Endodermal cell (in vitro differentiated cells): ENCODE data around the gene MISP3. TPM values are rescaled to one million over a fixed set of nuclear protein-coding genes. Genes with fewer than 3 reads are reported as not detected.

Experiments
- DNase-seq: peaks from one replicate; pipeline ENCODE4 v3.0.0-alpha.2; 2017
- H3K27ac ChIP-seq: 2 replicates; pipeline ENCODE4 v1.5.1; 2013; ENCODE audit warnings: mild to moderate bottlenecking, low read depth, low read length, moderate library complexity
- H3K27me3 ChIP-seq: 2 replicates; pipeline ENCODE4 v1.6.1; 2013; ENCODE audit warnings: mild to moderate bottlenecking, low read length, moderate library complexity; ENCODE audit not compliant: insufficient read depth, control insufficient read depth, poor library complexity, severe bottlenecking
- H3K36me3 ChIP-seq: 2 replicates; pipeline ENCODE4 v1.7.0; 2013; ENCODE audit warnings: mild to moderate bottlenecking, low read length, moderate library complexity; ENCODE audit not compliant: control insufficient read depth, insufficient read depth
- H3K4me1 ChIP-seq: one replicate; pipeline ENCODE4 v1.7.0; 2013; ENCODE audit warnings: low read length; ENCODE audit not compliant: control insufficient read depth, insufficient read depth
- H3K4me3 ChIP-seq: 2 replicates; pipeline ENCODE4 v1.5.1; 2013; ENCODE audit warnings: mild to moderate bottlenecking, low read length, moderate library complexity
- H3K9ac ChIP-seq: 2 replicates; pipeline ENCODE4 v1.6.1; 2013; ENCODE audit warnings: mild to moderate bottlenecking, low read length, moderate library complexity; ENCODE audit not compliant: poor library complexity, severe bottlenecking; ENCODE audit errors: extremely low read depth
- H3K9me3 ChIP-seq: 2 replicates; pipeline ENCODE4 v1.6.1; 2013; ENCODE audit warnings: mild to moderate bottlenecking, low read length, moderate library complexity; ENCODE audit not compliant: control insufficient read depth
- H3K27ac Mint-ChIP-seq: 2 replicates; pipeline ENCODE4 v1.8.0; 2020; ENCODE audit warnings: mixed read lengths
- H3K27me3 Mint-ChIP-seq: 2 replicates; pipeline ENCODE4 v1.8.0; 2021; ENCODE audit warnings: mild to moderate bottlenecking, mixed read lengths; ENCODE audit not compliant: insufficient read depth
- H3K36me3 Mint-ChIP-seq: 2 replicates; pipeline ENCODE4 v1.8.0; 2020; ENCODE audit warnings: low read depth, mixed read lengths
- H3K4me1 Mint-ChIP-seq: 2 replicates; pipeline ENCODE4 v1.8.0; 2020; ENCODE audit warnings: mixed read lengths
- H3K4me3 Mint-ChIP-seq: 2 replicates; pipeline ENCODE4 v1.8.0; 2020; ENCODE audit warnings: mild to moderate bottlenecking, moderate library complexity, mixed read lengths
- H3K9me3 Mint-ChIP-seq: 2 replicates; pipeline ENCODE4 v1.8.0; 2020; ENCODE audit warnings: mild to moderate bottlenecking, mixed read lengths
- WGBS, 2 experiments: methylation state at CpG; one replicate each; pipeline versions ENCODE4 v1.1.5 to v1.1.7; 2013; ENCODE audit warnings: missing lambda C conversion rate in 2 of 2, mixed read lengths in 1 of 2; ENCODE audit not compliant: insufficient coverage in 1 of 2, insufficient read length in 1 of 2; 5-methylcytosine and 5-hydroxymethylcytosine counted together
- total RNA-seq, 2 donors: library from RNA; stranded (reverse); fragmentation: NEBNext Ultra II Directional in 1 of 2; extraction: Animal tissue kit (Norgen Biotek cat#: 25700) in 1 of 2; gene quantifications; 2 replicates in 1 of 2; 3 replicates in 1 of 2; pipeline ENCODE4 v1.2.1, GENCODE V29; 2021
- TF ChIP-seq, protein P1 (sequence below): fragments of 200-600 bp; sonication (generic); conservative IDR thresholded peaks from 2 replicates; pipeline ENCODE4 v1.5.0; 2021; ENCODE audit warnings: antibody characterized with exemption, mild to moderate bottlenecking

The MISP3 gene
- total RNA-seq, 2 donors from 2014 or later, result 0.73 to 1.4 TPM

DNA sequence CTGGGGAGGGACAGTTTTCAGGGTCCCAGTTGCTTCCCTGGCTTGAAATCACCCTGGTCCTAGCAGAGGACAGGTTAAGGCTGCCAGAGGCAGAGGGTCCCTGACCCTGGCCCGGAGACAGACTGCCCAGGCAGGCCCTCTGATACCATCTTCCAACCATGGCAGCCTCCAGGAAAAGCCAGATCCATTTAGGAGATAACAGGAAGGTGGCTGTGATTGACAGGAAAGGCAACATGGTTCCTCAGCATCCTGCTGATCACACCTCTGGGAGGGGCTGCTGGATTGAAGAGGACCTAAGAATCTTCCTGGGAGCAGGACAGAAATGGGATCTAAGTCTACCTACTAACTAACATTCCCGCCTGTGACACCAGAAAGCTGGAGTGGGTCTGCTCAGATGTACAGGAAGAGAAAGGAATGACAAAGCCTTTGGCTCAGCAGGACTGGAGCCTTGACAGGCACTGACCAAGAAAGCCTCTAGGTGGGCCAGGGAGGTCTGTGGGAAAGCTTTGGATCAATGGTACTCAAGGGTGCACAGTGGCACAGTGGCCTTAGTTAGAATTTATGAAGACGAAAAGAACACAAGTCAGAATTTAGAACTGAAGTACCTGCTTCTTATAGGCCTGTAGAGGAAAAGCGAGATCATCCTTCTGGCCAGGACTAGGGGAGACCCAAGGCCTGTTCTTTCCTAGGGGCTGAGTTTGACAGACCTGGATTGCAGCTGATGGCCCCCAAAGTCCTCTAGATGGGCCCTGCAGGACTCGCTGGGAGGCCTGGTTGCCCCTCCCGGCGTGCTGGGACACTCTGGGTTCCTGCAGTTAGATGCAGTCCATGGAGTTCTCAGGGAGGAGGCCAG lies 47.3 kb downstream of the MISP3 start:
- Histone ChIP-seq H3K4me1 (peaks cover 4% of the 10 kb centered on the region), H3K36me3 (peaks cover 13% of the 10 kb centered on the region), H3K9me3 (no peaks in the 10 kb centered on the region), H3K27me3 (no peaks in the 10 kb centered on the region), H3K4me3 (no peak overlapping the region), H3K27ac (no peak overlapping the region), H3K9ac (no peak overlapping the region)
- TF ChIP-seq, protein P1, sequence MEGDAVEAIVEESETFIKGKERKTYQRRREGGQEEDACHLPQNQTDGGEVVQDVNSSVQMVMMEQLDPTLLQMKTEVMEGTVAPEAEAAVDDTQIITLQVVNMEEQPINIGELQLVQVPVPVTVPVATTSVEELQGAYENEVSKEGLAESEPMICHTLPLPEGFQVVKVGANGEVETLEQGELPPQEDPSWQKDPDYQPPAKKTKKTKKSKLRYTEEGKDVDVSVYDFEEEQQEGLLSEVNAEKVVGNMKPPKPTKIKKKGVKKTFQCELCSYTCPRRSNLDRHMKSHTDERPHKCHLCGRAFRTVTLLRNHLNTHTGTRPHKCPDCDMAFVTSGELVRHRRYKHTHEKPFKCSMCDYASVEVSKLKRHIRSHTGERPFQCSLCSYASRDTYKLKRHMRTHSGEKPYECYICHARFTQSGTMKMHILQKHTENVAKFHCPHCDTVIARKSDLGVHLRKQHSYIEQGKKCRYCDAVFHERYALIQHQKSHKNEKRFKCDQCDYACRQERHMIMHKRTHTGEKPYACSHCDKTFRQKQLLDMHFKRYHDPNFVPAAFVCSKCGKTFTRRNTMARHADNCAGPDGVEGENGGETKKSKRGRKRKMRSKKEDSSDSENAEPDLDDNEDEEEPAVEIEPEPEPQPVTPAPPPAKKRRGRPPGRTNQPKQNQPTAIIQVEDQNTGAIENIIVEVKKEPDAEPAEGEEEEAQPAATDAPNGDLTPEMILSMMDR, result peak; percentile 16
- Mint-ChIP-seq H3K36me3 (peaks cover 21% of the 10 kb centered on the region), H3K27ac (no peak overlapping the region), H3K27me3 (no peaks in the 10 kb centered on the region), H3K9me3 (no peaks in the 10 kb centered on the region), H3K4me1 (peaks cover 16% of the 10 kb centered on the region), H3K4me3 (no peak overlapping the region)
- DNase-seq, result no peak
- 97% methylated on average over 5 to 7 of the region's 7 CpGs for WGBS, 2 experiments

DNA sequence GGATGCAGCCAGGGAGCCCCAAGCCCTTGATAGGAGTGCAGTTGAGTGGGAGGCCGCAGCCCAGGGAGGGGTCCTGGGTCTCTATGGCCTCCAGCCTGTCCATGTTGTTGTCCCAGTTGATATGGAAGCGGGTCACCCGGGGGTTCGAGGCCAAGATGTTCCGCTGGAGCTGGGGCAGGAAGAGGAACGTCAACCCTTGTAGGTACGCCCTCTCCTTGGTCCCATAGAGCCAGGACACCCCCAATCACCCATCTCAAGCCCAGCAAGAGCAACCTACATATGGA lies 47.9 kb downstream of the MISP3 start:
- Mint-ChIP-seq H3K27ac (no peak overlapping the region), H3K27me3 (no peaks in the 10 kb centered on the region), H3K4me3 (no peak overlapping the region), H3K36me3 (peaks cover 27% of the 10 kb centered on the region), H3K9me3 (no peaks in the 10 kb centered on the region), H3K4me1 (peaks cover 16% of the 10 kb centered on the region)
- peaks cover 4% of the 10 kb centered on the region for H3K4me1 ChIP-seq
- no peak for DNase-seq
- H3K4me3 ChIP-seq, result no peak overlapping the region
- H3K27me3 ChIP-seq, result no peaks in the 10 kb centered on the region
- peaks cover 19% of the 10 kb centered on the region for H3K36me3 ChIP-seq
- TF ChIP-seq, protein P1, result no peak
- 96% methylated on average over 7 of the region's 7 CpGs; no CpG with 5 or more reads in 1 of the 2 experiments for WGBS, 2 experiments
- no peak overlapping the region for H3K27ac ChIP-seq
- no peaks in the 10 kb centered on the region for H3K9me3 ChIP-seq
- H3K9ac ChIP-seq, result no peak overlapping the region

DNA sequence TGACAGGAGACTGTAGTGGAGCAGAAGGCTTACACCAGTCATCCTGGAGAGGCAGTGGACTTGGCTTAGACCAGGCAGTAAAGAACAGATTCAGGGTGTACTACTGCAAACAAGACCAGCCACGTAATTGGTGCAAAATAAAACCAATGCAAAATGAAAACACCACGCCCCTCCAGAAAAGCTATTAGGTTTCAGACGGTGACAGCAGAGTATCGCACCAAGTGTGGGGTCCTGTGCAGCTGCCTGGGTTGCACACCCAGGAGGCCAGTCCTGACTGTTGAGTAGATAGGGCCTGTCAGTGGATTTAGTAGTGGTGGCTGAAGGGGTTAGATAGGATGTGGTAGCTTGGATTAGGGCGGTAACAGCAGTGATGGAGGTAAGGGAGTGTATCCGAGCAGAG lies 50.3 kb downstream of the MISP3 start:
- WGBS, 2 experiments, result 96 to 97% methylated on average over 5 of the region's 6 CpGs
- H3K4me3 ChIP-seq, result no peak overlapping the region
- H3K27ac ChIP-seq, result no peak overlapping the region
- DNase-seq, result no peak
- H3K9me3 Mint-ChIP-seq, result no peaks in the 10 kb centered on the region
- no peak overlapping the region for H3K9ac ChIP-seq
- no peak overlapping the region for H3K4me3 Mint-ChIP-seq
- peaks cover 9% of the 10 kb centered on the region for H3K4me1 Mint-ChIP-seq
- no peaks in the 10 kb centered on the region for H3K9me3 ChIP-seq
- H3K36me3 ChIP-seq, result peaks cover 25% of the 10 kb centered on the region
- H3K27me3 ChIP-seq, result no peaks in the 10 kb centered on the region
- no peaks in the 10 kb centered on the region for H3K27me3 Mint-ChIP-seq
- TF ChIP-seq, protein P1, result no peak
- H3K4me1 ChIP-seq, result no peaks in the 10 kb centered on the region
- no peak overlapping the region for H3K27ac Mint-ChIP-seq
- peaks cover 32% of the 10 kb centered on the region for H3K36me3 Mint-ChIP-seq

Other genes with a start within 250 kb of the MISP3 start
- gene NANOS3, start 195.7 kb upstream of the MISP3 start, total RNA-seq, result under 1 TPM in 1 of 2 donors, not detected in 1; 0.64 TPM
- gene BRME1, start 166.7 kb upstream of the MISP3 start, total RNA-seq, result 1 to 10 TPM; 4.4 to 7.4 TPM
- gene CC2D1A, start 166.6 kb upstream of the MISP3 start, total RNA-seq, result 10 to 100 TPM; 45.1 to 55.9 TPM
- under 1 TPM in 1 of 2 donors, not detected in 1; 0.29 TPM for gene PODNL1, start 134.4 kb upstream of the MISP3 start, total RNA-seq
- 10 to 100 TPM; 62.4 to 72.9 TPM for gene DCAF15, start 120.3 kb upstream of the MISP3 start, total RNA-seq
- gene RFX1, start 66.5 kb upstream of the MISP3 start, total RNA-seq, result 10 to 100 TPM; 17.1 to 24.3 TPM
- gene RLN3, start 44.6 kb upstream of the MISP3 start, total RNA-seq, result not detected
- 10 to 100 TPM; 10.3 to 10.8 TPM for gene IL27RA, start 41.0 kb upstream of the MISP3 start, total RNA-seq
- 1 to 10 TPM; 1.3 to 4.9 TPM for gene PALM3, start 10.7 kb upstream of the MISP3 start, total RNA-seq
- gene C19orf67, start 13.0 kb downstream of the MISP3 start, total RNA-seq, result 1 to 10 TPM in 1 of 2 donors, under 1 TPM in 1; 0.73 to 1.1 TPM
- gene SAMD1, start 18.0 kb downstream of the MISP3 start, total RNA-seq, result 100 to 1,000 TPM in 1 of 2 donors, 10 to 100 TPM in 1; 94.2 to 126 TPM
- gene PRKACA, start 45.0 kb downstream of the MISP3 start, total RNA-seq, result 10 to 100 TPM; 62.1 to 73.8 TPM
- gene ASF1B, start 63.8 kb downstream of the MISP3 start, total RNA-seq, result 10 to 100 TPM; 37.8 to 47.8 TPM
- gene ADGRL1, start 133.4 kb downstream of the MISP3 start, total RNA-seq, result 10 to 100 TPM; 70.8 to 82.6 TPM